Midbrain (tissue), 1 donor: Measurements from ENCODE around the gene FAM13A.
A peak's percentile ranks its signal among the peaks of the same experiment; 100 is the strongest.

Experiments used
- DNase-seq: peaks from one replicate; lab custom pipeline; 2025; lab: John Stamatoyannopoulos, UW

Gene FAM13A

GRCh38 chr4:88841635-88842034 lies 215.3 kb downstream of the FAM13A start:
- no peak for DNase-seq

- no peak for DNase-seq
These were observed 220.8 kb downstream of the FAM13A start for GRCh38 chr4:88836216-88836615.

GRCh38 chr4:88831031-88831430 lies 226.0 kb downstream of the FAM13A start:
- no peak for DNase-seq

- no peak for DNase-seq
These were observed 226.4 kb downstream of the FAM13A start for GRCh38 chr4:88830598-88830997.

GRCh38 chr4:88828842-88829571 lies 228.0 kb downstream of the FAM13A start:
- DNase-seq, result no peak

GRCh38 chr4:88827442-88827841 lies 229.5 kb downstream of the FAM13A start:
- DNase-seq, result no peak

- no peak for DNase-seq
These were observed 230.2 kb downstream of the FAM13A start for GRCh38 chr4:88826771-88827170.

- DNase-seq, result no peak
These were observed 231.1 kb downstream of the FAM13A start for GRCh38 chr4:88825931-88826330.

- DNase-seq, result peak; percentile 86
These were observed 233.7 kb downstream of the FAM13A start for GRCh38 chr4:88823058-88823919.

- no peak for DNase-seq
These were observed 234.8 kb downstream of the FAM13A start for GRCh38 chr4:88822034-88822789.

- no peak for DNase-seq
These were observed 235.5 kb downstream of the FAM13A start for GRCh38 chr4:88821522-88821921.

GRCh38 chr4:88820698-88821415 lies 236.1 kb downstream of the FAM13A start:
- DNase-seq, result peak; percentile 48

GRCh38 chr4:88819818-88820697 lies 236.9 kb downstream of the FAM13A start:
- DNase-seq, result no peak

GRCh38 chr4:88818631-88819470 lies 238.1 kb downstream of the FAM13A start:
- peak; percentile 76 for DNase-seq

GRCh38 chr4:88817740-88818139 lies 239.2 kb downstream of the FAM13A start:
- no peak for DNase-seq

- DNase-seq, result no peak
These were observed 240.6 kb downstream of the FAM13A start for GRCh38 chr4:88816360-88816759.

- no peak for DNase-seq
These were observed 242.9 kb downstream of the FAM13A start for GRCh38 chr4:88814043-88814617.

- DNase-seq, result no peak
These were observed 244.0 kb downstream of the FAM13A start for GRCh38 chr4:88813013-88813412.

GRCh38 chr4:88812420-88812819 lies 244.6 kb downstream of the FAM13A start:
- DNase-seq, result no peak
